ENCODE measurements around the gene LNX2. TPM values are rescaled to one million over a fixed set of nuclear protein-coding genes. Genes with fewer than 3 reads are reported as not detected.
"Not testable (repeated sequence)": the region's sequence is repeated elsewhere in the genome, so short reads cannot be mapped to it uniquely, and the experiment has no call there.

The LNX2 gene
- polyA plus RNA-seq, 1 donor from 2014 or later, result 3.9 TPM

DNA sequence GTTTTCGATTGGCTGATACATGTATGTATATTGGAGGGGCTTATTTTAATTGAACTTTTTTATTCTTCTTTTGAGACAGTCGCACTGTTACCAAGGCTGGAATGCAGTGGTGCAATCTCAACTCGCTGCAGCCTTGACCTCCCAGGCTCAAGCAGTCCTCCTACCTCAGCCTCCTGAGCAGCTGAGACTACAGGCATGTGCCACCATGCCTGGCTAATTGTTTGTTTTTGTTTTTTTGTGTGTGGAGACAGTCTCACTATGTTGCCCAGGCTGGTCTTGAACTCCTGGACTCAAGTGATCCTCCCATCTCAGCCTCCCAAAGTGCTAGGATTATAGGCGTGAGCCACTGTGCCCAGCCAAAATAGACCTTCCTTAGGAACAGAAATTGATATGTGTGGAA is 8.4 kb upstream of the LNX2 start:
- not testable (repeated sequence) for H3K4me3 Mint-ChIP-seq, H3K36me3 Mint-ChIP-seq, H3K9me3 Mint-ChIP-seq, H3K27me3 Mint-ChIP-seq
- peak overlapping the region in 1 of 3 donors; percentile 25 for H3K27ac Mint-ChIP-seq
- H3K4me1 Mint-ChIP-seq, result peaks cover 42 to 66% (median 43%) of the 10 kb centered on the region in 3 donors

DNA sequence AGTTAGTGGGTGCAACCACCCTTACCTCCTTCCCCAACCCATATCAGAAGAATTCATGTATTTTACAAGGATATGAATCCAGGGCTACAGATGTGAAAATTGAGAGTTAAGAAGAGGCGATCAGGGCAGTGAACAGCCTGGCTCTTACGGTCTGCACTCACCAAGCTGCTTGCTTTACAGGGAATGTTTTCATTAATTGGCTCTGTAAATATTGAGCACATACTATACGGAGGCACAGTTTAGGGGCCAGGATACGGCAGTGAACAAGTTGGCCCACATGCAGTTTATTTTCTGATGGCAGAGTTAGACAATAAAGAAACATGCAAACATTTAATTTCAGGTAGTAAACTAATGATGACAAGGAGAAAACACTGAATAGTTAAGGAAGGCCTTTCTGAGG is 7.8 kb upstream of the LNX2 start:
- peaks cover 44 to 68% (median 48%) of the 10 kb centered on the region in 3 donors for H3K4me1 Mint-ChIP-seq
- no peak overlapping the region for H3K27ac Mint-ChIP-seq
- H3K27me3 Mint-ChIP-seq, result no peaks in the 10 kb centered on the region
- peaks cover 8% of the 10 kb centered on the region for H3K36me3 Mint-ChIP-seq
- no peaks in the 10 kb centered on the region for H3K9me3 Mint-ChIP-seq
- no peak overlapping the region for H3K4me3 Mint-ChIP-seq

DNA sequence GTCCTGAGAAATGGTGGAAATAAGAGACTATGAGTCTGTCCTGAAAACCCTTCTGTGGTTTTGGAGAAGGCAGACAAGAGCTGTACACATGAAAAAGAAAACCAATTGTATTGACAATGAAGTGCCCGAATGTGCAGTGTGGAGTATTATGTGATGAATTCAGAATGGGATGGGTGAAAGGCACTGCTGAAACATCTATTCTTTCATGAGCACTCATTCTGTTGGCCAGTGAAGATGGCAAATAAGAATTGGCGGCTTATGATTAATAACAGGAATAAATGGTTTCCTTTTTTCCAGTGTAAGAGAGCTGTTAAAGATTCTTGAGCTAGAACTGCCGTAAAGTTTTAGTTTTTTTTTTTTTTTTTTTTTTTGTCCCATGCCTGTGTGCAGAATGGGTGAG is 7.1 kb upstream of the LNX2 start:
- peak overlapping the region in 1 of 4 donors; percentile 34 for H3K4me3 Mint-ChIP-seq
- H3K27ac Mint-ChIP-seq, result peak overlapping the region in 1 of 3 donors; percentile 52

DNA sequence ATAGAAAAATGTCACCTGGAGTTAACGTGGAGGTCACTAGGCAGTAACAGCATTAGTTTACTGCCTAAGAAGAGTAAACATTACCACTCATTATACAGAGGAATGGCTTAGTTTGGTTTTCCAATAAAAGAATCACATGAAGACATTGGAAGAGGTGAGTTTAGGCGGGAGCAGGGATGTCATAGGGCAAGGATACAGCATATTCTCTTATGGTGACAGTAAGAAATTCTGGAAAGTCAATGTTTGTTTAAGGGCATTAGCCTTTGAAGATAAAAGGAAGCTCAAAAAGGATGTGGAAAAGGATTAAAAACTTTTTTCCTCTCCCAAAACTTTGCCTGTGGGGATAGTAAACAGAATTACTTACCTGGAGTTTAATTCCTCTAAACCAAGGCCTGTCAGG is 5.5 kb upstream of the LNX2 start:
- Mint-ChIP-seq H3K36me3 (peaks cover 8% of the 10 kb centered on the region), H3K27ac (peak overlapping the region in 1 of 3 donors; percentile 18), H3K4me1 (peaks cover 43 to 60% (median 49%) of the 10 kb centered on the region in 3 donors), H3K4me3 (peak overlapping the region in 1 of 4 donors; percentile 4), H3K27me3 (no peaks in the 10 kb centered on the region), H3K9me3 (no peaks in the 10 kb centered on the region)

More for the DNA sequence above, 7.1 kb upstream of the LNX2 start:
- Mint-ChIP-seq H3K36me3 (peaks cover 8% of the 10 kb centered on the region), H3K9me3 (no peaks in the 10 kb centered on the region), H3K4me1 (peaks cover 46 to 63% (median 53%) of the 10 kb centered on the region in 3 donors), H3K27me3 (no peaks in the 10 kb centered on the region)

DNA sequence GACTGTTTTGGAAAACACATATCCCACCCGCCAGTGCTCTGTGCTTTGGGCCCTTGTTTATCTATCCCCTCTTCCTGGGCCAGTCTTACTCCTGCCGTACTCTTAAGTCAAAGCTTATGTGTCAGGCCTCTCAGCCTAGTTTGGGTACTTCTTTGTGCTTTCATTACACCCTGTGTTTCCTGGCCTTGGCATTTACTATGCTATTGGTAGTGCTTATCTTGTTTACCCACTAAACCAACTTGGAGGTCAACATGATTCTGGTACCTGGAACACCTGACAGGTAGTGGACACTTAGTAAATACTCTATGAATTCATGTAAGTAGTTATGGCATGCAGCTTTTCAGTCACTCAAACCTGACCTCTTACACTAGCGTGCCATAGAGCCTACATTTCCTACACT is 3.7 kb upstream of the LNX2 start:
- peaks cover 46 to 54% (median 52%) of the 10 kb centered on the region in 3 donors for H3K4me1 Mint-ChIP-seq
- H3K9me3 Mint-ChIP-seq, result no peaks in the 10 kb centered on the region
- peak overlapping the region in 1 of 4 donors; percentile 97 for H3K4me3 Mint-ChIP-seq
- H3K36me3 Mint-ChIP-seq, result peaks cover 8% of the 10 kb centered on the region
- H3K27me3 Mint-ChIP-seq, result no peaks in the 10 kb centered on the region
- H3K27ac Mint-ChIP-seq, result peak overlapping the region in 2 of 3 donors; percentile 28 to 31

DNA sequence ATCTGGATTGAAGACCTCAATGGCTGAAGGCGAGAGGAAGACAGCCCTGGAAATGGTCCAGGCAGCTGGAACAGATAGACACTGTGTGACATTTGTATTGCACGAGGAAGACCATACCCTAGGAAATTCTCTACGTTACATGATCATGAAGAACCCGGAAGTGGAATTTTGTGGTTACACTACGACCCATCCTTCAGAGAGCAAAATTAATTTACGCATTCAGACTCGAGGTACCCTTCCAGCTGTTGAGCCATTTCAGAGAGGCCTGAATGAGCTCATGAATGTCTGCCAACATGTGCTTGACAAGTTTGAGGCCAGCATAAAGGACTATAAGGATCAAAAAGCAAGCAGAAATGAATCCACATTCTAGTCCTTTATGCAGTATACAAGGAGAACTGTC is 2.6 kb upstream of the LNX2 start:
- Mint-ChIP-seq H3K9me3 (no peaks in the 10 kb centered on the region), H3K27ac (peak overlapping the region in 1 of 3 donors; percentile 95), H3K36me3 (peaks cover 8% of the 10 kb centered on the region), H3K27me3 (no peaks in the 10 kb centered on the region), H3K4me3 (peak overlapping the region; percentile 88 to 97 (median 94)), H3K4me1 (peaks cover 46 to 57% (median 56%) of the 10 kb centered on the region in 3 donors)

DNA sequence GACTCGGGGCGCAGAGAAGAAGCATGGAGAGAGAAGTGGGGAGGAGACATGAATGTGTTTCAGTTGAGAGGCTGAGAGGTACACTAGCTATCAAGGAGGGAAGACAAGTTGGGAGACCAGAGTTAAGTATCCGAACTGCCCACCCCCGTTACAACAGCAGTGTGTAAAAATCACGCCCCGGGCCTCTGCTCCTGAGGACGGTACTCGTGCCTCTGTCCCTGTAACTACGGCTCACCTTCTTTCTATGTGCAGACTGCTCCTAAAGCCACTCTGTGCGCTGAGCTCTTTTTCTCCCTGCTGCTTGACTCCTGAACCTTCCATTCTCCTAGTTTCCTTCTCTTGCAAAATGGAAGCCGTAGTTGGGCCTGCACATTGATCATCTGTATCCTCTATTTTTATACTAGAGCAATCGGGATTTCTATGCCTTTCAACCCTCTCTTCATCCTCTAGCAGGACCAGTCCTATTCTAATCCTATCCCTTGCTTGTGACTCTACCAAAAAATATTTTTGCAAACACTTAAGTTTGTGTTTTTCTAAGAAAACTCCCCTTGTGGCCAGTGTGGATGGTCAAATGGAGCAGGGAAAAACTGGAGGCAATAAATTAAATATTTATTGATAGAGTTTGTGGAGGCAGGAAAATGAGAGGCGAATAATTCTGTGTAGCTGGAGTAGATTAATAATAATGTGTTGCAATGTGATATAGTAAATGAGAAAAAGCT is 1.9 kb upstream of the LNX2 start:
- Mint-ChIP-seq H3K9me3 (no peaks in the 10 kb centered on the region), H3K4me1 (peaks cover 41 to 61% (median 58%) of the 10 kb centered on the region in 3 donors), H3K27me3 (no peaks in the 10 kb centered on the region), H3K36me3 (peaks cover 6% of the 10 kb centered on the region), H3K27ac (peak overlapping the region; percentile 89 to 97 (median 95)), H3K4me3 (peak overlapping the region; percentile 88 to 97 (median 94))

DNA sequence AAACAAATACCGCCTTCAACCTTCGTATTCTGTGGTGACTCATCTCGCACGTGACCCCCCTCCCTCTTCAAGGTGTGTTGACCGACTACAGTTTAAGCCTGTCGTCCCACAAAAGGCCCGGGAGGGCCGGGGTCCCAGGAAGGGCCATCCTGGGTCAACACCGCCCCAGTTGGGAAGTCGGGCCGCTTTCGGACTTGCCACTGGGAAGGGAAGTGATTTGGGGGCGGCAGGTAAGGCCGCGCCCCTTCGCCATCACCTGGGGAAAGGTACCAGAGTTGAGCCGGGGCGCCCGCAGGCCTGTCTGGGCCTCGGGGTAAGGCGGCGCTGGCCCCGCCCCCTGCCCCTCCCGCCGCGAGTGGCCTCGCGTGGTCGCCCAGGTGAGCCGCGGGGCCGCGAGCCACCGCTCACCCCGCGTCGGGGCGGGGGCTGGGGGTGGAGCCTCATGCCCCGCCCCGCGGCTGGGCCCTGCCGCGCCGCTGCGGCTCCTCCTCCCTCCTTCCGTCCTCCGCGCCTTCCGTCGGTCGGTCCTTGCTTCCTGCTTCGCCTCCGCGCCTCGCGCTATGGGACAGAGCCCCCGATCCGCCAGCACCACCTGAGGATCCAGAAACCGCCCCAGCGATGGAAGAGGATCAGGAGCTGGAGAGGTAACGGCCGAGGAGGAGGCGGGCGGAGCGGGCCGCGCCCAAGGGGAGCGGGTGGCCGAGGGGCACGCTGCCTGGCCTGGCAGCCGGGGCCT is 1.2 kb upstream of the LNX2 start, which contains the start of gene POLR1D:
POLR1D (plus strand) TSS at position 527 of the 736 bp plus-strand sequence; CDS start at position 619, 92 bp downstream.
- Mint-ChIP-seq H3K27me3 (no peaks in the 10 kb centered on the region), H3K36me3 (peaks cover 6% of the 10 kb centered on the region), H3K27ac (peak within 1 kb of the TSS; percentile 95 to 98 (median 97)), H3K4me3 (peak within 1 kb of the TSS; percentile 95 to 97 (median 97)), H3K4me1 (peaks cover 36 to 58% (median 54%) of the 10 kb centered on the region in 3 donors), H3K9me3 (no peaks in the 10 kb centered on the region)

DNA sequence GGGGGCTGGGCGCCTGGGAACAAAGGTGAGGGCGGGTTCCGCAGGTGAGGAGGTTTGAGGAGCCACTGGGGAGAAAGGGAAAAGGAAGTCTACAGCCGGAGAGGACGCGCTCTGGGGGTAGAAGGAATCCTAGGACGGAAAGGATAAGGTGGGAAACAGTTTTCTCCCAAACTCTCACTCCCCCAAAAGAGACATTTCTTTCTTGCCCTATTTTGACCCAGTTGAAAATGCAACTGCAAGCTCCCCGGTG is 712 bp upstream of the LNX2 start:
- Mint-ChIP-seq H3K27me3 (no peaks in the 10 kb centered on the region), H3K9me3 (no peaks in the 10 kb centered on the region), H3K4me3 (peak overlapping the region; percentile 95 to 97 (median 97)), H3K4me1 (peaks cover 33 to 55% (median 49%) of the 10 kb centered on the region in 3 donors), H3K27ac (peak overlapping the region; percentile 95 to 98 (median 97)), H3K36me3 (peaks cover 6% of the 10 kb centered on the region)

DNA sequence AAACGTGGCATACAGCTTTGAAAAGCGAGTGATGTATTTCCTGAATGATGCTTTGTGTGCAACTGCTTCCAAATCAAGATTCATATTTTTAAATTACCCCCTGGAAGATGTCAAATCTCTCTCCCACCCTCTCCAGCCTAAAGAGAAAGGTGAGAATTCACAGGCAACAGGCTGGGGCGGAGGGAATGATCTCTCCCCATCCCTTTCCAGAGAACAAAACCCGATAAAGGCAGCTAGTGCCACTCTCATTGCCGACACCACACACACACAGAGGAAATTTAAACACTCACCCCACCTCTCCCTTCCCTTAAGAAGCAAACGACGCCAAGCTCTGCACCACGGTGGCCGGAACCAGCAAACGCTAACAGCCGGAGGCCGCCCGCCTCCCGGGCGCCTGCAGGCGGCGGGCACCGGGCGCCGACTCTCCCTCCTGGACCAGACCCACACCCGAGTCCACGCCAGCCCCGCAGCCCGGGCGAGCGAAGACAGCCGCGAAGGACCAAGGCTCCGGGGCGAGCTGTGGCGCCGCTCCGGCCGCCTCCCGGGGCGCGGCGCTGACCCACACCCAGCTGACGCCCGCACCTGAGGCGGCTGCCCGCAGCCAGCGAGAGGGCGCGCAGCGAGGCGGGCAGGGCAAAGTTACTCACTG is 477 bp downstream of the LNX2 start:
- H3K9me3 Mint-ChIP-seq, result no peaks in the 10 kb centered on the region

DNA sequence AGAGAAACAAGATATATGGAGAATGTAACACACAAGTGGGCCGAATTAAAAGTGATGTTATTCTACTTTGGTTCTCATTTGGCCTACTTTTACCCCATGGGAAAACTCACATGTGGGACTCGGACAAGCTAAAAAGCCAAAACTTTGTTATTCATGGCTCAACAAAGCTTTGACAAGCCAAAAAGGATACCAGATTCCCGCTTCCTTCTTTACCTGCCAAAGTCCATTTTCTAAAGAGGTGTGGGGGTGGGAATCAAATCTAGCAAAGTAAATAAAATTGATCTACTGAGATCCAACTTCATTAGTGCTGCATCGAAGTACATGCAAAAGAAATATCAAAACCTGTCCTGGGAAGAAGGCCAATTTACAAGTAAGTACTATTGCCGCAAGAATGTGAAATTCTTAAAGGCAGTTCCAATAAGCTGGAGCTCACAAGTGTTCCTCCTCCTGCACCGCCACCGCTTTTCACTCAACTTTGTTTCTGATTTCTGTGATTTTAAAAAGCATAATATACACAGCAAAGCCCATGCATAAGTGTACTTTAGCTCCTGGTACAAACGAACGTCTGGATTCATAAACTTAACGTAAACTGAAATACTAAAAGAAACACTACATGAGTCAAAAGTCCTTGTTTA is 1.1 kb downstream of the LNX2 start:
- peak overlapping the region; percentile 91 to 97 (median 94) for H3K4me3 Mint-ChIP-seq
- H3K4me1 Mint-ChIP-seq, result peaks cover 25 to 51% (median 47%) of the 10 kb centered on the region in 3 donors
- H3K9me3 Mint-ChIP-seq, result no peaks in the 10 kb centered on the region
- H3K27ac Mint-ChIP-seq, result peak overlapping the region; percentile 86 to 95 (median 88)
- peaks cover 2% of the 10 kb centered on the region for H3K36me3 Mint-ChIP-seq
- H3K27me3 Mint-ChIP-seq, result no peaks in the 10 kb centered on the region

More for the DNA sequence above, 477 bp downstream of the LNX2 start:
- H3K27ac Mint-ChIP-seq, result peak overlapping the region; percentile 86 to 95 (median 88)
- peaks cover 29 to 51% (median 43%) of the 10 kb centered on the region in 3 donors for H3K4me1 Mint-ChIP-seq
- peaks cover 4% of the 10 kb centered on the region for H3K36me3 Mint-ChIP-seq
- H3K27me3 Mint-ChIP-seq, result no peaks in the 10 kb centered on the region
- H3K4me3 Mint-ChIP-seq, result peak overlapping the region; percentile 91 to 97 (median 94)

DNA sequence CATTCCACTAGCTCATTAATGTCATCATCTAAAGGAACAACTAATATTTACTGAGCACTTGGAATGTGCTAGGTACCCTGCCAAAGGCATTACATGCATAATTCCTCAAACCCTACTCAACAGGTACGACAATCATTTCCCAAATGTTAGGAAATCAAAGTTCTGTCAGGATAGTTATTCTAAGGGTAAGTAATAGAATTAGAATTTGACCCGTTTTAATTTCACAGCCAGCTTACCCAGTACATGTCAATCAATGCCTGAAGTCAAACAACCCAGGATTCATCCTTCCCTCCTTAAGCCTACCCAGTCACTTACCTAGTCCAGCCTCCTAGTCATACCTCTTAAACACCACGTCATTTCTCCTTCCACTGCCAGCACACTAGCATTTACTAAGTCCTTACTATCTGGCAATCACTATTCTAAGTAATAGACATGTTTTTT is 2.4 kb downstream of the LNX2 start:
- Mint-ChIP-seq H3K4me1 (peaks cover 19 to 48% (median 40%) of the 10 kb centered on the region in 3 donors), H3K27me3 (no peaks in the 10 kb centered on the region), H3K36me3 (peaks cover 3% of the 10 kb centered on the region), H3K9me3 (no peaks in the 10 kb centered on the region), H3K4me3 (peak overlapping the region in 1 of 4 donors; percentile 97), H3K27ac (peak overlapping the region in 1 of 3 donors; percentile 40)

DNA sequence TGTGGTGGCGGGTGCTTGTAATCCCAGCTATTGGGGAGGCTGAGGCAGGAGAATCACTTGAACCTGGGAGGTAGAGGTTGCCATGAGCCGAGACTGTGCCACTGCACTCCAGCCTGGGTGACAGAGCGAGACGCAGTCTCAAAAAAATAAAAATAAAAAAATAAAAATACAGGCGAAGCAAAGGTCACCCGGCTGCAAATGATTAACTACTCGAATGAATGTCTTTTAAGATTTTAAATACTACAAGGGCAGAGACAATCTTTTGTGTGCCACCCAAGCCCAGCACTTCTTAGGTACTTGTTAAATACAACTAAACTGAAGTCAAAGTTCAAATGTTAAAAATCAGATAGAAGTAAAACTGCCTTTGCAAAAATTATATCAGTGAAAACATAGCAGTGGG is 6.7 kb downstream of the LNX2 start:
- H3K27me3 Mint-ChIP-seq, result no peaks in the 10 kb centered on the region
- peaks cover 8% of the 10 kb centered on the region for H3K36me3 Mint-ChIP-seq
- H3K9me3 Mint-ChIP-seq, result no peaks in the 10 kb centered on the region
- no peak overlapping the region for H3K27ac Mint-ChIP-seq
- H3K4me1 Mint-ChIP-seq, result peaks cover 26 to 52% (median 49%) of the 10 kb centered on the region in 3 donors
- H3K4me3 Mint-ChIP-seq, result no peak overlapping the region

DNA sequence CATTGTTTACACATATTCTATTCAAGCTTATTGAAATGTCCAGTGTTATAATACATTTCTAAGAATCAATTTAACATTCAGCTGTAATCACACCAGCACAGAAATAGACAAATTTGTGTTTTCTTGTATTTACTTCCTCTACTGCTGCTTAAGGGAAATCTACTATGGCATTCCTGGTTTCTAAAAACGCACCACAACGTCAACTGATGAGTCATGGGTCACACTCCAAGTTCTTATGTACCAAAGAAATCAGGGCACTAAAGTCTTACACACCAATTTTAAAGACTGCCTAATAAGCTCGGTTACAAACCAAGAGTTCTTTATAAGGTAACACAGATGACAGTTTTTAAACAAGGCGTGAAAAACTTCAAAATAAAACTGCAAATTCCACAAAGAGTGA is 13.2 kb downstream of the LNX2 start:
- no peak overlapping the region for H3K27ac Mint-ChIP-seq
- H3K9me3 Mint-ChIP-seq, result no peaks in the 10 kb centered on the region
- H3K4me3 Mint-ChIP-seq, result no peak overlapping the region
- no peaks in the 10 kb centered on the region for H3K27me3 Mint-ChIP-seq
- peaks cover 26 to 38% (median 37%) of the 10 kb centered on the region in 3 donors for H3K4me1 Mint-ChIP-seq
- peaks cover 5% of the 10 kb centered on the region for H3K36me3 Mint-ChIP-seq
